CD4-positive, alpha-beta T cell (primary cell): Measurements from ENCODE around the gene KCNJ10. TPM values are rescaled to one million over a fixed set of nuclear protein-coding genes. Genes with fewer than 3 reads are reported as not detected.

Experiments
- ATAC-seq: fragments of 200-7000 bp; cut with Tn5 transposase; one replicate; pipeline ENCODE4 v1.10.0; 2022; ENCODE audit warnings: mild to moderate bottlenecking; ENCODE audit not compliant: poor library complexity
- CTCF ChIA-PET: fragments of 350-600 bp; sonication (Branson Sonifier 250); formaldehyde crosslinking; loops from one replicate; lab custom pipeline; 2021; ENCODE audit warnings: antibody characterized with exemption, inconsistent platforms; lab: Charles Lee
- POLR2A ChIA-PET: fragments of 350-600 bp; sonication (Branson Sonifier 250); formaldehyde crosslinking; loops from one replicate; lab custom pipeline; 2021; ENCODE audit warnings: antibody characterized with exemption, inconsistent platforms; lab: Charles Lee
- DNase-seq, 14 experiments: peaks; one replicate each; pipeline ENCODE4 v3.0.0-alpha.2; 2013 to 2020; ENCODE audit warnings: mixed read lengths in 2 of 14
- H3K27ac ChIP-seq, 2 donors: one replicate each; pipeline versions ENCODE4 v1.5.1 to v1.7.0; 2013; ENCODE audit warnings: low read length in 2 of 2, low read depth in 1 of 2, mild to moderate bottlenecking in 1 of 2
- H3K27me3 ChIP-seq, 2 experiments: 1 replicate in 1 of 2; 2 replicates in 1 of 2; pipeline versions ENCODE4 v1.6.1 to v1.7.0; 2013; ENCODE audit warnings: low read length in 2 of 2, control low read depth in 1 of 2, mild to moderate bottlenecking in 1 of 2, moderate library complexity in 1 of 2; ENCODE audit not compliant: insufficient read depth in 2 of 2, control insufficient read depth in 1 of 2
- H3K36me3 ChIP-seq: one replicate; pipeline ENCODE4 v1.6.1; 2013; ENCODE audit warnings: low read length, control low read depth; ENCODE audit not compliant: insufficient read depth
- H3K4me1 ChIP-seq: one replicate; pipeline ENCODE4 v1.6.1; 2013; ENCODE audit warnings: low read length, control low read depth; ENCODE audit not compliant: insufficient read depth
- H3K4me3 ChIP-seq: one replicate; pipeline ENCODE4 v1.5.1; 2013; ENCODE audit warnings: mild to moderate bottlenecking, low read length, moderate library complexity
- H3K9me3 ChIP-seq, 2 experiments: 1 replicate in 1 of 2; 2 replicates in 1 of 2; pipeline versions ENCODE4 v1.6.1 to v1.7.0; 2013; ENCODE audit warnings: low read length in 2 of 2, mild to moderate bottlenecking in 2 of 2, control low read depth in 1 of 2, moderate library complexity in 1 of 2; ENCODE audit not compliant: control insufficient read depth in 1 of 2, insufficient read depth in 1 of 2
- H3K27ac Mint-ChIP-seq: one replicate; pipeline ENCODE4 v1.8.0; 2020; ENCODE audit warnings: mixed read lengths
- H3K27me3 Mint-ChIP-seq: one replicate; pipeline ENCODE4 v1.8.0; 2021; ENCODE audit warnings: mixed read lengths
- H3K36me3 Mint-ChIP-seq: one replicate; pipeline ENCODE4 v1.8.0; 2021; ENCODE audit warnings: low read depth, mixed read lengths
- H3K4me1 Mint-ChIP-seq: one replicate; pipeline ENCODE4 v1.8.0; 2021; ENCODE audit warnings: low read depth, mixed read lengths
- H3K4me3 Mint-ChIP-seq: one replicate; pipeline ENCODE4 v1.8.0; 2020; ENCODE audit warnings: mild to moderate bottlenecking, mixed read lengths
- H3K9me3 Mint-ChIP-seq: one replicate; pipeline ENCODE4 v1.8.0; 2020; ENCODE audit warnings: mixed read lengths
- intact Hi-C, 2 experiments: fragments of 100-400 bp; cut with DNase I in 1 of 2; cut with micrococcal nuclease in 1 of 2; formaldehyde crosslinking; loops; one replicate each; pipeline versions ENCODE4 v1.15.1 to v1.9.0; 2023 to 2025; cut with DNase I, micrococcal nuclease
- total RNA-seq, 174 experiments: library from RNA in 2 of 174; stranded (reverse) in 2 of 174; gene quantifications; one replicate each; pipeline ENCODE4 v1.2.3 and lab custom pipeline; 2021 to 2026
- TF ChIP-seq, protein P1 (sequence below): fragments of 200-600 bp; IDR thresholded peaks from one replicate; pipeline ENCODE4 v1.8.0; 2022; ENCODE audit warnings: antibody characterized with exemption, mild to moderate bottlenecking

KCNJ10 gene
- total RNA-seq, 2 experiments from 2014 or later: not detected

DNA sequence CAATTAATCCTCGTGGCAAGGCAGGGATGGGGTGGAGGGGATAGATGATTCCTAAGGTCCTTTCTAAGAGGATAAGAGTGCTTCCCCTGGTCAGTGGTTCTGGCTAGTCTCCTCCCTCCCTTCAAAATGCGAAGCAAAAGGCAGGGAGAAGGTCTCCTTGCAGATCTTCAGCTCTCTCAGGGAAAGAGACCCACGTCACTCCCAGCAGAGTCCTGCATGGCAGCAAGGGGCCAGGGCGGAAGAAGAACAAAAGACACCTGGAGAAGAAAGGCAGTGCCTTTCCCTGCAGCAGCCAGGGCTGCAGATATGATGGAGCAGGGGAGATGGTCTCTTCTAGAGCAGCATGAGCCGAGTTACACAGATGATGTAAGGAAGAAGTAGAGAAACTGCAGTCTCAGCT is 86.3 kb downstream of the KCNJ10 start:
- ATAC-seq: no peak
- intact Hi-C loops: no loop called here
- H3K9me3 ChIP-seq: no peaks in the 10 kb centered on the region
- Mint-ChIP-seq H3K27ac (no peak overlapping the region), H3K27me3 (peaks cover 51% of the 10 kb centered on the region), H3K4me1 (no peaks in the 10 kb centered on the region), H3K9me3 (no peaks in the 10 kb centered on the region), H3K36me3 (no peaks in the 10 kb centered on the region), H3K4me3 (no peak overlapping the region)
- H3K36me3 ChIP-seq: no peaks in the 10 kb centered on the region
- no peak overlapping the region for H3K27ac ChIP-seq
- CTCF ChIA-PET: no interaction called here
- TF ChIP-seq, protein P1, sequence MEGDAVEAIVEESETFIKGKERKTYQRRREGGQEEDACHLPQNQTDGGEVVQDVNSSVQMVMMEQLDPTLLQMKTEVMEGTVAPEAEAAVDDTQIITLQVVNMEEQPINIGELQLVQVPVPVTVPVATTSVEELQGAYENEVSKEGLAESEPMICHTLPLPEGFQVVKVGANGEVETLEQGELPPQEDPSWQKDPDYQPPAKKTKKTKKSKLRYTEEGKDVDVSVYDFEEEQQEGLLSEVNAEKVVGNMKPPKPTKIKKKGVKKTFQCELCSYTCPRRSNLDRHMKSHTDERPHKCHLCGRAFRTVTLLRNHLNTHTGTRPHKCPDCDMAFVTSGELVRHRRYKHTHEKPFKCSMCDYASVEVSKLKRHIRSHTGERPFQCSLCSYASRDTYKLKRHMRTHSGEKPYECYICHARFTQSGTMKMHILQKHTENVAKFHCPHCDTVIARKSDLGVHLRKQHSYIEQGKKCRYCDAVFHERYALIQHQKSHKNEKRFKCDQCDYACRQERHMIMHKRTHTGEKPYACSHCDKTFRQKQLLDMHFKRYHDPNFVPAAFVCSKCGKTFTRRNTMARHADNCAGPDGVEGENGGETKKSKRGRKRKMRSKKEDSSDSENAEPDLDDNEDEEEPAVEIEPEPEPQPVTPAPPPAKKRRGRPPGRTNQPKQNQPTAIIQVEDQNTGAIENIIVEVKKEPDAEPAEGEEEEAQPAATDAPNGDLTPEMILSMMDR: no peak
- POLR2A ChIA-PET: no interaction called here
- peaks cover 4 to 5% of the 10 kb centered on the region in 2 experiments for H3K27me3 ChIP-seq
- H3K4me3 ChIP-seq: no peak overlapping the region
- DNase-seq: no peak
- no peaks in the 10 kb centered on the region for H3K4me1 ChIP-seq

DNA sequence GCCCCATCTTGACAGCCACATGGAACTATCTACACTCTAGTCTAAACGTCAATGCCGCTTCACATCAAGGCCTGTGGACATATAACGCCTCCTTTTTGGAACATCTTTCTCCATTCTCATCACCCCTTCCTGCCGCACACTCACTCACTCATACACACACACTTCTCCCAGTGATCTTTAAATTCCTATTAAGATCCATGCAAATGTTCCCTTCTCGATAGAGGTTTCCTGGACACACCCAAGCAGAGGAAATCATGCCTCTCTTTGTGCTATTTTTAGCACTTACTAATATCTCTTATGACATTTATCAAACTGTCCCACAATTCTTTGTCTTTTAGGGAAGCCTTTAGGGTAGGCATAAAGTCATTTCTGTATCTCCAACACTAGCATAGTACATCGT is 87.7 kb downstream of the KCNJ10 start:
- ATAC-seq (no peak), DNase-seq (no peak)
- intact Hi-C loops: no loop called here
- H3K36me3 Mint-ChIP-seq: no peaks in the 10 kb centered on the region
- Histone ChIP-seq H3K4me1 (no peaks in the 10 kb centered on the region), H3K27me3 (peaks cover 14 to 17% of the 10 kb centered on the region in 2 experiments), H3K27ac (no peak overlapping the region), H3K9me3 (no peaks in the 10 kb centered on the region), H3K36me3 (no peaks in the 10 kb centered on the region), H3K4me3 (no peak overlapping the region)
- CTCF ChIA-PET: no interaction called here
- POLR2A ChIA-PET: no interaction called here
- H3K9me3 Mint-ChIP-seq: no peaks in the 10 kb centered on the region
- H3K27me3 Mint-ChIP-seq: peaks cover 59% of the 10 kb centered on the region
- TF ChIP-seq, protein P1: no peak
- H3K4me1 Mint-ChIP-seq: no peaks in the 10 kb centered on the region
- no peak overlapping the region for H3K4me3 Mint-ChIP-seq
- H3K27ac Mint-ChIP-seq: no peak overlapping the region

DNA sequence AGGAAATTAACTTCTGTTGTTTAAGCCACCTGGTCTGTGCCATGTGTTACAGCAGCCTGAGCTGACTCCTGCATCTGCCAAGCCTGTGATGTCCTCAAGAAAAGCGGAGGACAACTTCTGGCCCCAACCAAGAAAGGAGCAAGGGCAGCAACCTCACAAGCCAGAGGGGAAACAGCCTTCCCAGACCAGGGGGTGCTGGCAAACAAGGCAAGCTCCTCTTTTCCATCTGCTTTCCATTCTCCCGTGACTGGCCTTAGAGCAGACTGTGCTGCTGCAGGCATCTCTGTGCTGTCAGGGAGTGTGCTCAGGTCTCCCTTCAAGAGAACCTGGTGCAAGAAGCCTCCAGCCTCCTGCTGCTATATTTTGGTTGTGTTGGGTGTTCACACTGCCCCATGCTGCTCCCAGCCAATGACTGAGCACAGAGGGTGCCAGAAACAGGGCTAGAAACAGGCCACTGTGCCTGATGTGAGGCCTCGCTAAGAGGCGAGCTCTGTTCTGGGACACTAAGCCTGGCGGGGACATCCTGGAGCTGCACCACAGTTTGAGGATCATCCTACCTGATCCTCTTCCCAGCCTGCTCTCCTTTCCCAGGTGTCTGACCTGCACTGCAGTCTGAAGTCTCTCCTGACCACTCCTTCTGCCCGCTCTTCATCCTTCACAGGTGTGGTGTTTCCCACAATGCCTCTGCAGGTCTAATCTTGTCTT is 88.5 kb downstream of the KCNJ10 start:
- CTCF ChIA-PET: no interaction called here
- no peak for ATAC-seq

More for the DNA sequence above, 88.5 kb downstream of the KCNJ10 start:
- H3K36me3 ChIP-seq: no peaks in the 10 kb centered on the region
- Mint-ChIP-seq H3K27me3 (peaks cover 64% of the 10 kb centered on the region), H3K27ac (no peak overlapping the region), H3K36me3 (no peaks in the 10 kb centered on the region), H3K4me3 (no peak overlapping the region), H3K4me1 (no peaks in the 10 kb centered on the region), H3K9me3 (no peaks in the 10 kb centered on the region)
- TF ChIP-seq, protein P1: no peak
- no peaks in the 10 kb centered on the region for H3K4me1 ChIP-seq
- POLR2A ChIA-PET: no interaction called here
- intact Hi-C loops: no loop called here
- no peaks in the 10 kb centered on the region for H3K9me3 ChIP-seq
- H3K27ac ChIP-seq: no peak overlapping the region
- peaks cover 14 to 20% of the 10 kb centered on the region in 2 experiments for H3K27me3 ChIP-seq
- no peak overlapping the region for H3K4me3 ChIP-seq
- no peak for DNase-seq
